Measurements from ENCODE around the gene PARD3.

DNA sequence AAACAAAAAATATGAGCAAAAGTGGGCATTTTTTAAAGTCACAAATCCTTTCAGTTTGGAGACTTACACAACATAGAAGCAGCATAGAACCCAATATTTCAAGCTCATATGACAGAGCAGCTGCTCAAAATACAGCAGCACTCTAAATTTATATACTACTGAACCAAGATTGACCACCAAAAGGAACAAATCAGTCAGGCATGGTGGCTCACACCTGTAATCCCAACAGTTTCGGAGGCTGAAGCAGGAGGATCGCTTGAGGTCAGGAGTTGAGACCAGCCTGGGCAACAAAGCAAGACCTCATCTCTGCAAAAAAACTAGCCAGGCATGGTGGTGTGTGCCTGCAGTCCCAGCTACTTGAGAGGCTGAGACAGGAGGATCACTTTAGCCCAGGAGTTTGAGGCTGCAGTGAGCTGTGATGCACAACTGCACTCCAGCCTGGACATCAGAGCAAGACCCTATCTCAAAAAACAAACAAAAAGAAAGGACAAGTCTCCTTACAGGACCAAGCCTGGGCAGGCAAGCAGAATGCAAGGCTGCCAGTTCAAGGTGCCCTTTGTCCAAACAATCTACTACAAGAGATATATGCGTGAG lies 40.0 kb downstream of the PARD3 start:
- TF ChIP-seq, protein P1, sequence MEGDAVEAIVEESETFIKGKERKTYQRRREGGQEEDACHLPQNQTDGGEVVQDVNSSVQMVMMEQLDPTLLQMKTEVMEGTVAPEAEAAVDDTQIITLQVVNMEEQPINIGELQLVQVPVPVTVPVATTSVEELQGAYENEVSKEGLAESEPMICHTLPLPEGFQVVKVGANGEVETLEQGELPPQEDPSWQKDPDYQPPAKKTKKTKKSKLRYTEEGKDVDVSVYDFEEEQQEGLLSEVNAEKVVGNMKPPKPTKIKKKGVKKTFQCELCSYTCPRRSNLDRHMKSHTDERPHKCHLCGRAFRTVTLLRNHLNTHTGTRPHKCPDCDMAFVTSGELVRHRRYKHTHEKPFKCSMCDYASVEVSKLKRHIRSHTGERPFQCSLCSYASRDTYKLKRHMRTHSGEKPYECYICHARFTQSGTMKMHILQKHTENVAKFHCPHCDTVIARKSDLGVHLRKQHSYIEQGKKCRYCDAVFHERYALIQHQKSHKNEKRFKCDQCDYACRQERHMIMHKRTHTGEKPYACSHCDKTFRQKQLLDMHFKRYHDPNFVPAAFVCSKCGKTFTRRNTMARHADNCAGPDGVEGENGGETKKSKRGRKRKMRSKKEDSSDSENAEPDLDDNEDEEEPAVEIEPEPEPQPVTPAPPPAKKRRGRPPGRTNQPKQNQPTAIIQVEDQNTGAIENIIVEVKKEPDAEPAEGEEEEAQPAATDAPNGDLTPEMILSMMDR (IDR thresholded peaks at IDR 0.05): no peak
- no peak for TF ChIP-seq EZH2 (IDR thresholded peaks at IDR 0.05)

All from neural progenitor cell (in vitro differentiated cells).